ENCODE results near the gene CFAP92. TPM values are rescaled to one million over a fixed set of nuclear protein-coding genes. Genes with fewer than 3 reads are reported as not detected.

Gene CFAP92
- total and polyA plus RNA-seq, 2 donors (not counting 1 experiment from before 2014, with no cell fraction given): not detected

DNA sequence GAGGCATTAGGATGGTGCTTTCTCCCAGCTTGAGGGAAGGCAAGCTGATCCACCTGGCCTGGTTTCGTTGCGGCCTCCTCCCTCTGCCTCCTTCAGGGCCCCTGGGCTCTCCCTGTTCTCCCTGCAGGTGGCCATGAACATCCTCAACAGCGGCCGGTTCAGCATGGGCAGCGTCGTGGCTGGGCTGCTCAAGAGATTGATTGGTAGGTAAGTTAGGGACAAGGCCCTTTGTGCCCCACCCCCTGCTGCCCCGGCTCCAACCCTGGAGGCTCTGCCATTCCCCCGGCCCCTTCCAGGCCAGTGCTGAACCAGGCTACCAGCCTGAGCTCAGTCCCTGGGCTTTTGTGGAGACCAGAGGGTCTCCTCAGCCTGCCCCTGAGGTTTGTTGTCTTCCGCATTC, 91.5 kb downstream of the CFAP92 start:
- no peaks in the 10 kb centered on the region for H3K27me3 Mint-ChIP-seq
- no peak for TF ChIP-seq EZH2 (IDR thresholded peaks at IDR 0.05; ENCODE audit: borderline replicate concordance, insufficient read depth, low read depth, low read length, poor library complexity, severe bottlenecking)
- TF ChIP-seq CTCF (IDR thresholded peaks at IDR 0.05): no peak
- H3K4me2 ChIP-seq (replicated peaks; ENCODE audit: low read depth, low read length, poor library complexity, severe bottlenecking): no peak overlapping the region
- no peak for DNase-seq
- H3K9me3 Mint-ChIP-seq (ENCODE audit: insufficient read depth): no peaks in the 10 kb centered on the region
- H3K27ac ChIP-seq (ENCODE audit: low read length in 2 of 2): no peak overlapping the region
- no peak overlapping the region for H3K27ac Mint-ChIP-seq
- no peak overlapping the region for H3K4me3 Mint-ChIP-seq
- no peaks in the 10 kb centered on the region for H4K20me1 ChIP-seq (ENCODE audit: control insufficient read depth, insufficient read depth, low read length, poor library complexity, severe bottlenecking)
- H3K27me3 ChIP-seq (replicated peaks in 1 of 4; ENCODE audit: control extremely low read depth in 1 of 4, control insufficient read depth in 3 of 4, insufficient read depth in 4 of 4, low read length in 3 of 4): no peaks in the 10 kb centered on the region
- 96% methylated on average over 3 of the region's 9 CpGs for WGBS (ENCODE audit: insufficient coverage)
- no peak overlapping the region for H3K9ac ChIP-seq (ENCODE audit: low read length)
- H3K4me1 ChIP-seq (ENCODE audit: control insufficient read depth in 2 of 2, insufficient read depth in 2 of 2, low read length in 2 of 2): no peaks in the 10 kb centered on the region
- no peaks in the 10 kb centered on the region for H3K9me3 ChIP-seq (ENCODE audit: control extremely low read depth in 1 of 3, control insufficient read depth in 2 of 3, insufficient read depth in 1 of 3, low read length in 2 of 3)
- ChIA-PET CTCF (no interaction called here), POLR2A (no interaction called here)
- peaks cover 4% of the 10 kb centered on the region for H3K79me2 ChIP-seq (ENCODE audit: control insufficient read depth, insufficient read depth, low read length)
- intact Hi-C loops (cut with micrococcal nuclease): no loop called here
- peaks cover 1 to 87% of the 10 kb centered on the region in 2 experiments for H3K36me3 ChIP-seq (replicated peaks in 1 of 2; ENCODE audit: control extremely low read depth in 1 of 2, control insufficient read depth in 1 of 2, extremely low read depth in 1 of 2, insufficient read depth in 2 of 2, low read length in 1 of 2)
- H3K4me3 ChIP-seq (ENCODE audit: control extremely low read depth in 1 of 5, extremely low read depth in 1 of 5, insufficient read depth in 1 of 5, low read depth in 2 of 5, low read length in 4 of 5): no peak overlapping the region
- ATAC-seq (ENCODE audit: low read depth): no peak
- no peak overlapping the region for H2AFZ ChIP-seq (ENCODE audit: insufficient read depth, low read depth, low read length, poor library complexity, severe bottlenecking)
- no peaks in the 10 kb centered on the region for H3K4me1 Mint-ChIP-seq

GRCh38 chr3:128895843-128896697, 97.8 kb downstream of the CFAP92 start:
- intact Hi-C loops (cut with micrococcal nuclease): no loop called here
- H3K9me3 ChIP-seq (ENCODE audit: control extremely low read depth in 1 of 3, control insufficient read depth in 2 of 3, insufficient read depth in 1 of 3, low read length in 2 of 3): no peaks in the 10 kb centered on the region
- H3K9ac ChIP-seq (ENCODE audit: low read length): no peak overlapping the region
- ATAC-seq (ENCODE audit: low read depth) (no peak), DNase-seq (no peak)
- ChIA-PET CTCF (no interaction called here), POLR2A (no interaction called here)
- peaks cover 0 to 64% of the 10 kb centered on the region in 2 experiments for H3K36me3 ChIP-seq (replicated peaks in 1 of 2; ENCODE audit: control extremely low read depth in 1 of 2, control insufficient read depth in 1 of 2, extremely low read depth in 1 of 2, insufficient read depth in 2 of 2, low read length in 1 of 2)
- no peaks in the 10 kb centered on the region for H3K4me1 Mint-ChIP-seq
- no peak overlapping the region for H3K27ac Mint-ChIP-seq
- no peak overlapping the region for H2AFZ ChIP-seq (ENCODE audit: insufficient read depth, low read depth, low read length, poor library complexity, severe bottlenecking)
- H3K9me3 Mint-ChIP-seq (ENCODE audit: insufficient read depth): no peaks in the 10 kb centered on the region
- H3K27ac ChIP-seq (ENCODE audit: low read length in 2 of 2): no peak overlapping the region
- no peak overlapping the region for H3K4me3 ChIP-seq (ENCODE audit: control extremely low read depth in 1 of 5, extremely low read depth in 1 of 5, insufficient read depth in 1 of 5, low read depth in 2 of 5, low read length in 4 of 5)
- no peak overlapping the region for H3K4me3 Mint-ChIP-seq
- no peaks in the 10 kb centered on the region for H4K20me1 ChIP-seq (ENCODE audit: control insufficient read depth, insufficient read depth, low read length, poor library complexity, severe bottlenecking)
- no peak for TF ChIP-seq CTCF (IDR thresholded peaks at IDR 0.05)
- TF ChIP-seq EZH2 (IDR thresholded peaks at IDR 0.05; ENCODE audit: borderline replicate concordance, insufficient read depth, low read depth, low read length, poor library complexity, severe bottlenecking): no peak
- H3K4me1 ChIP-seq (ENCODE audit: control insufficient read depth in 2 of 2, insufficient read depth in 2 of 2, low read length in 2 of 2): no peaks in the 10 kb centered on the region
- 87% methylated on average over 5 of the region's 11 CpGs for WGBS (ENCODE audit: insufficient coverage)
- H3K27me3 ChIP-seq (replicated peaks in 1 of 4; ENCODE audit: control extremely low read depth in 1 of 4, control insufficient read depth in 3 of 4, insufficient read depth in 4 of 4, low read length in 3 of 4): no peaks in the 10 kb centered on the region
- no peak overlapping the region for H3K4me2 ChIP-seq (replicated peaks; ENCODE audit: low read depth, low read length, poor library complexity, severe bottlenecking)
- no peaks in the 10 kb centered on the region for H3K27me3 Mint-ChIP-seq
- H3K79me2 ChIP-seq (ENCODE audit: control insufficient read depth, insufficient read depth, low read length): no peaks in the 10 kb centered on the region

Data from B cell (primary cell).